ENCODE results near the gene PALD1. TPM values are rescaled to one million over a fixed set of nuclear protein-coding genes. Genes with fewer than 3 reads are reported as not detected.

Gene PALD1
- polyA plus RNA-seq, 1 of the 3 experiments (the other 2 are of a cell fraction) = 0.16 TPM

GRCh38 chr10:70461397-70462348 lies 16.9 kb upstream of the PALD1 start:
- Histone ChIP-seq H3F3A (replicated peaks; ENCODE audit: insufficient read depth) (no peaks in the 10 kb centered on the region), H3K9ac (no peak overlapping the region), H3K27me3 (ENCODE audit: insufficient read depth) (peaks cover 11% of the 10 kb centered on the region; the same call in 1 of the 2 replicates), H3K4me1 (ENCODE audit: control insufficient read depth in 1 of 2, insufficient read depth in 2 of 2, low read depth in 1 of 2, low read length in 1 of 2) (peaks cover 0 to 24% of the 10 kb centered on the region in 2 experiments; a peak in 1 of 4 replicates), H3K27ac (ENCODE audit: low read depth in 2 of 2, low read length in 1 of 2) (0 out of 4 replicates have a peak overlapping the region, but pooled peaks of 1 of the 2 experiments have one; percentile 23), H3K9me3 (no peaks in the 10 kb centered on the region), H4K20me1 (ENCODE audit: insufficient read depth) (no peaks in the 10 kb centered on the region), H3K79me2 (ENCODE audit: insufficient read depth) (no peaks in the 10 kb centered on the region), H2AFZ (ENCODE audit: low read depth) (no peak overlapping the region), H3K4me2 (no peak overlapping the region), H3K36me3 (replicated peaks in 1 of 2; ENCODE audit: control insufficient read depth in 1 of 2, insufficient read depth in 2 of 2, low read length in 1 of 2) (no peaks in the 10 kb centered on the region), H3K4me3 (ENCODE audit: low read depth in 2 of 2, low read length in 1 of 2) (no peak overlapping the region; a peak in 1 of 4 replicates), H3K9me2 (no peaks in the 10 kb centered on the region)
- 48% methylated on average over 13 of the region's 13 CpGs for WGBS (ENCODE audit: low lambda C conversion rate)
- DNase-seq = peak; percentile 85
- ChIA-PET POLR2A (interaction anchor here (1.0 to 1.3 kb wide), 2 partner anchors 51 to 203 kb away, joined by 3 read pairs; no protein-coding TSS in a partner anchor), CTCF (interaction anchor here (0.6 to 7.0 kb wide), 69 partner anchors 9 to 441 kb away, joined by 3 to 190 read pairs (median 5); partner anchors contain the start of genes EIF4EBP2, LRRC20, NODAL and PALD1)
- TF ChIP-seq YY1 (IDR thresholded peaks at IDR 0.05; ENCODE audit: low read depth) (no peak), TCF12 (IDR thresholded peaks at IDR 0.05) (no peak), RCOR1 (IDR thresholded peaks at IDR 0.05; ENCODE audit: low read length) (peak; percentile 60; the same call in 1 of the 2 replicates), EP300 (IDR thresholded peaks at IDR 0.05; ENCODE audit: borderline replicate concordance in 1 of 2, low read depth in 1 of 2, low read length in 1 of 2) (no peak), RAD21 (IDR thresholded peaks at IDR 0.05; ENCODE audit: low read length) (peak; percentile 94), GABPA (IDR thresholded peaks at IDR 0.05; ENCODE audit: low read depth) (no peak), MXI1 (IDR thresholded peaks at IDR 0.05; ENCODE audit: low read depth, low read length) (peak; percentile 45; the same call in 1 of the 2 replicates), SMC3 (IDR thresholded peaks at IDR 0.05; ENCODE audit: low read depth, low read length) (peak; percentile 82), IRF3 (IDR thresholded peaks at IDR 0.05; ENCODE audit: low read depth, low read length) (no peak), JUND (IDR thresholded peaks at IDR 0.05) (no peak)
- TF ChIP-seq, protein P1, sequence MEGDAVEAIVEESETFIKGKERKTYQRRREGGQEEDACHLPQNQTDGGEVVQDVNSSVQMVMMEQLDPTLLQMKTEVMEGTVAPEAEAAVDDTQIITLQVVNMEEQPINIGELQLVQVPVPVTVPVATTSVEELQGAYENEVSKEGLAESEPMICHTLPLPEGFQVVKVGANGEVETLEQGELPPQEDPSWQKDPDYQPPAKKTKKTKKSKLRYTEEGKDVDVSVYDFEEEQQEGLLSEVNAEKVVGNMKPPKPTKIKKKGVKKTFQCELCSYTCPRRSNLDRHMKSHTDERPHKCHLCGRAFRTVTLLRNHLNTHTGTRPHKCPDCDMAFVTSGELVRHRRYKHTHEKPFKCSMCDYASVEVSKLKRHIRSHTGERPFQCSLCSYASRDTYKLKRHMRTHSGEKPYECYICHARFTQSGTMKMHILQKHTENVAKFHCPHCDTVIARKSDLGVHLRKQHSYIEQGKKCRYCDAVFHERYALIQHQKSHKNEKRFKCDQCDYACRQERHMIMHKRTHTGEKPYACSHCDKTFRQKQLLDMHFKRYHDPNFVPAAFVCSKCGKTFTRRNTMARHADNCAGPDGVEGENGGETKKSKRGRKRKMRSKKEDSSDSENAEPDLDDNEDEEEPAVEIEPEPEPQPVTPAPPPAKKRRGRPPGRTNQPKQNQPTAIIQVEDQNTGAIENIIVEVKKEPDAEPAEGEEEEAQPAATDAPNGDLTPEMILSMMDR (IDR thresholded peaks at IDR 0.05) = peak; percentile 82

Data from SK-N-SH (cell line).